WERI-Rb-1 (cell line): ENCODE measurements around the gene SEMG2.

ENCODE experiments used
- DNase-seq: peaks from one replicate; pipeline ENCODE4 v3.0.0-alpha.2; 2020
- H3K27ac ChIP-seq: fragments of 250-450 bp; sonication (Bioruptor Pico); 2 replicates; pipeline ENCODE4 v1.5.1; 2020; ENCODE audit warnings: mild to moderate bottlenecking, moderate library complexity
- H3K27me3 ChIP-seq: fragments of 250-450 bp; sonication (Bioruptor Pico); 2 replicates; pipeline ENCODE4 v1.5.1; 2021; ENCODE audit warnings: mild to moderate bottlenecking, low read depth, moderate library complexity; ENCODE audit not compliant: insufficient read depth, severe bottlenecking
- H3K36me3 ChIP-seq: fragments of 250-450 bp; sonication (Bioruptor Pico); 2 replicates; pipeline ENCODE4 v1.5.1; 2020; ENCODE audit warnings: mild to moderate bottlenecking, moderate library complexity
- H3K4me3 ChIP-seq: 2 replicates; pipeline ENCODE4 v1.5.1; 2011; ENCODE audit warnings: low read depth, mild to moderate bottlenecking, control low read depth, low read length
- H3K9me3 ChIP-seq: fragments of 250-450 bp; sonication (Bioruptor Pico); 2 replicates; pipeline ENCODE4 v1.5.1; 2021; ENCODE audit warnings: mild to moderate bottlenecking, moderate library complexity; ENCODE audit not compliant: severe bottlenecking
- TF ChIP-seq, protein P1 (sequence below): IDR thresholded peaks from 2 replicates; pipeline ENCODE4 v1.5.1; 2011; ENCODE audit warnings: low read depth, mild to moderate bottlenecking, control low read depth, inconsistent platforms, low read length

Gene SEMG2

DNA sequence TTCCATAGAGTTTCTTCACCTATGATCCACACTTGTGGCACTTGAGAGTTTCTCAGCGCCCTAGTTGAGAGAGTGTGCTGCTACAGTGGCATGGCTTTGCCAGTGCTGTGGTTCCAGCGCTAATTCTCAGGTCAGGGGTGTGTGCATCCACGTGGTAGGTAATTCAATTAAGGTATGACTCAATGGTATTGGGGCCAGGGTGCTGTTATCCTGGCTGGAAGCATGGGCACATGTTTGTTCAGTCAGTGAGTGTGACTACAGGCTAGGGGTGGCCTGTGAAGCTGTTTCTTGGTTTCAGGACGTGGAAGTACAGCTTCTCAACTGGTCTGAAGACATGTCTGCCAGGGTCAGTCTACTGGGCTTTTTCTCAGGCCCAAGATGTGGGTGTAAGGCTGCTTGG lies 3.0 kb upstream of the SEMG2 start:
- no peak for DNase-seq
- no peak overlapping the region for H3K27ac ChIP-seq
- no peaks in the 10 kb centered on the region for H3K9me3 ChIP-seq
- no peaks in the 10 kb centered on the region for H3K36me3 ChIP-seq
- H3K27me3 ChIP-seq, result no peaks in the 10 kb centered on the region
- H3K4me3 ChIP-seq, result no peak overlapping the region
- TF ChIP-seq, protein P1, sequence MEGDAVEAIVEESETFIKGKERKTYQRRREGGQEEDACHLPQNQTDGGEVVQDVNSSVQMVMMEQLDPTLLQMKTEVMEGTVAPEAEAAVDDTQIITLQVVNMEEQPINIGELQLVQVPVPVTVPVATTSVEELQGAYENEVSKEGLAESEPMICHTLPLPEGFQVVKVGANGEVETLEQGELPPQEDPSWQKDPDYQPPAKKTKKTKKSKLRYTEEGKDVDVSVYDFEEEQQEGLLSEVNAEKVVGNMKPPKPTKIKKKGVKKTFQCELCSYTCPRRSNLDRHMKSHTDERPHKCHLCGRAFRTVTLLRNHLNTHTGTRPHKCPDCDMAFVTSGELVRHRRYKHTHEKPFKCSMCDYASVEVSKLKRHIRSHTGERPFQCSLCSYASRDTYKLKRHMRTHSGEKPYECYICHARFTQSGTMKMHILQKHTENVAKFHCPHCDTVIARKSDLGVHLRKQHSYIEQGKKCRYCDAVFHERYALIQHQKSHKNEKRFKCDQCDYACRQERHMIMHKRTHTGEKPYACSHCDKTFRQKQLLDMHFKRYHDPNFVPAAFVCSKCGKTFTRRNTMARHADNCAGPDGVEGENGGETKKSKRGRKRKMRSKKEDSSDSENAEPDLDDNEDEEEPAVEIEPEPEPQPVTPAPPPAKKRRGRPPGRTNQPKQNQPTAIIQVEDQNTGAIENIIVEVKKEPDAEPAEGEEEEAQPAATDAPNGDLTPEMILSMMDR, result no peak

- Histone ChIP-seq H3K36me3 (no peaks in the 10 kb centered on the region), H3K4me3 (no peak overlapping the region), H3K27ac (no peak overlapping the region), H3K9me3 (no peaks in the 10 kb centered on the region), H3K27me3 (no peaks in the 10 kb centered on the region)
- no peak for DNase-seq
- TF ChIP-seq, protein P1, result no peak
These were observed 2.5 kb upstream of the SEMG2 start for GRCh38 chr20:45218636-45219035.

DNA sequence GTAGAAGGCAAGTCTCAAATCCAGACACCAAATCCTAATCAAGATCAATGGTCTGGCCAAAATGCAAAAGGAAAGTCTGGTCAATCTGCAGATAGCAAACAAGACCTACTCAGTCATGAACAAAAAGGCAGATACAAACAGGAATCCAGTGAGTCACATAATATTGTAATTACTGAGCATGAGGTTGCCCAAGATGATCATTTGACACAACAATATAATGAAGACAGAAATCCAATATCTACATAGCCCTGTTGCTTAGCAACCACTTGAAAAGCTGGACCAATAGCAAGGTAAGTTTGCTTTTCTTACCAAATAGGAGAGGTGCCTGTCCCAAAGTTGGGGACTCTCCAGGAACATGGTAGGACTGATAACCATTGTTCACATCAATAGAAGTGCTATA lies 2.0 kb downstream of the SEMG2 start:
- Histone ChIP-seq H3K27me3 (no peaks in the 10 kb centered on the region), H3K4me3 (no peak overlapping the region), H3K9me3 (no peaks in the 10 kb centered on the region), H3K27ac (no peak overlapping the region), H3K36me3 (no peaks in the 10 kb centered on the region)
- TF ChIP-seq, protein P1, result no peak
- DNase-seq, result no peak

- DNase-seq, result no peak
- no peaks in the 10 kb centered on the region for H3K36me3 ChIP-seq
- TF ChIP-seq, protein P1, result no peak
- no peaks in the 10 kb centered on the region for H3K27me3 ChIP-seq
- H3K4me3 ChIP-seq, result no peak overlapping the region
- H3K27ac ChIP-seq, result no peak overlapping the region
- no peaks in the 10 kb centered on the region for H3K9me3 ChIP-seq
These were observed 5.1 kb downstream of the SEMG2 start for GRCh38 chr20:45226287-45226686.

GRCh38 chr20:45229264-45230056 lies 8.3 kb downstream of the SEMG2 start:
- DNase-seq, result peak; percentile 38
- H3K27ac ChIP-seq, result no peak overlapping the region
- H3K27me3 ChIP-seq, result no peaks in the 10 kb centered on the region
- no peak overlapping the region for H3K4me3 ChIP-seq
- TF ChIP-seq, protein P1, result peak; percentile 59
- H3K36me3 ChIP-seq, result no peaks in the 10 kb centered on the region
- H3K9me3 ChIP-seq, result no peaks in the 10 kb centered on the region

GRCh38 chr20:45230631-45231030 lies 9.5 kb downstream of the SEMG2 start:
- Histone ChIP-seq H3K9me3 (peaks cover 5% of the 10 kb centered on the region), H3K27ac (no peak overlapping the region), H3K4me3 (no peak overlapping the region), H3K27me3 (no peaks in the 10 kb centered on the region), H3K36me3 (no peaks in the 10 kb centered on the region)
- TF ChIP-seq, protein P1, result no peak
- DNase-seq, result no peak
